Measurements from ENCODE around the gene TP53I11.

The TP53I11 gene

GRCh38 chr11:44930588-44931302, 19.9 kb downstream of the TP53I11 start:
- no peaks in the 10 kb centered on the region for H3K79me2 ChIP-seq (ENCODE audit: insufficient read depth, low read length)

DNA sequence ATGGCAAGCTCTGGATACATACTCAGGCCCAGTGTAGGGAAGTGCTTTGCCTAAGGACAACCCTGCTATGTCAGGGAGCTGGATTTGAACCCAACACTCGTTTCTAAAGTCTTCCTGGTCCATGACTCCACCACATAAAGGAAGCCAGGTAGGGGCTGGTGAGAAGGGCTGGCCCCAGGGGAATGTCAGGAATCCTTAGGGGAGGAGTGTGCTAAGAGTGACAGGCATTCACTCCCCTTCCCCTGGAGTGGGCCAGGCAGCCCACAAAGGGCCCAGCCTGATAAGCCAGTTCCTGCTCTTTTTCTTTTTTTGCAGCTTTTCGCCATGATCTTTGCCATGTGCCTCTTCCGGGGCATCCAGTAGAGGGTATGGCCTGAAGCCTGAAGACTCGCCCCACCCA, 21.9 kb downstream of the TP53I11 start:
- Histone ChIP-seq H3K4me2 (ENCODE audit: low read length) (no peak overlapping the region), H3K79me2 (ENCODE audit: insufficient read depth, low read length) (no peaks in the 10 kb centered on the region), H3K4me1 (ENCODE audit: insufficient read depth, low read length, severe bottlenecking) (no peaks in the 10 kb centered on the region), H3K27ac (ENCODE audit: low read depth, low read length, poor library complexity, severe bottlenecking) (no peak overlapping the region), H3K27me3 (ENCODE audit: insufficient read depth, low read length) (no peaks in the 10 kb centered on the region), H3K9ac (ENCODE audit: low read length) (no peak overlapping the region), H3K4me3 (ENCODE audit: low read depth, low read length, poor library complexity, severe bottlenecking) (no peak overlapping the region), H3K9me2 (ENCODE audit: low read depth, low read length) (no peaks in the 10 kb centered on the region), H4K20me1 (ENCODE audit: insufficient read depth, low read length) (no peaks in the 10 kb centered on the region), H2AFZ (ENCODE audit: low read length) (no peak overlapping the region), H3K36me3 (ENCODE audit: insufficient read depth, low read length) (no peaks in the 10 kb centered on the region), H3F3A (ENCODE audit: insufficient read depth, low read length) (no peaks in the 10 kb centered on the region), H3K9me3 (ENCODE audit: low read length) (no peaks in the 10 kb centered on the region)
- TF ChIP-seq EZH2 (IDR thresholded peaks at IDR 0.05; ENCODE audit: borderline replicate concordance, low read length), result no peak
- no peak for TF ChIP-seq CTCF (IDR thresholded peaks at IDR 0.05; ENCODE audit: low read length)

More at GRCh38 chr11:44930588-44931302, 19.9 kb downstream of the TP53I11 start:
- H3K4me3 ChIP-seq (ENCODE audit: low read depth, low read length, poor library complexity, severe bottlenecking), result no peak overlapping the region
- no peaks in the 10 kb centered on the region for H3F3A ChIP-seq (ENCODE audit: insufficient read depth, low read length)
- H3K27me3 ChIP-seq (ENCODE audit: insufficient read depth, low read length), result no peaks in the 10 kb centered on the region
- no peaks in the 10 kb centered on the region for H3K4me1 ChIP-seq (ENCODE audit: insufficient read depth, low read length, severe bottlenecking)
- no peaks in the 10 kb centered on the region for H3K9me3 ChIP-seq (ENCODE audit: low read length)
- no peak overlapping the region for H3K4me2 ChIP-seq (ENCODE audit: low read length)
- no peaks in the 10 kb centered on the region for H3K9me2 ChIP-seq (ENCODE audit: low read depth, low read length)
- H3K9ac ChIP-seq (ENCODE audit: low read length), result no peak overlapping the region
- H3K36me3 ChIP-seq (ENCODE audit: insufficient read depth, low read length), result no peaks in the 10 kb centered on the region
- H4K20me1 ChIP-seq (ENCODE audit: insufficient read depth, low read length), result no peaks in the 10 kb centered on the region
- H2AFZ ChIP-seq (ENCODE audit: low read length), result no peak overlapping the region
- H3K27ac ChIP-seq (ENCODE audit: low read depth, low read length, poor library complexity, severe bottlenecking), result no peak overlapping the region
- TF ChIP-seq EZH2 (IDR thresholded peaks at IDR 0.05; ENCODE audit: borderline replicate concordance, low read length), result no peak
- TF ChIP-seq CTCF (IDR thresholded peaks at IDR 0.05; ENCODE audit: low read length), result no peak

GRCh38 chr11:44928144-44928543, 22.5 kb downstream of the TP53I11 start:
- no peak overlapping the region for H3K4me3 ChIP-seq (ENCODE audit: low read depth, low read length, poor library complexity, severe bottlenecking)
- H3K27me3 ChIP-seq (ENCODE audit: insufficient read depth, low read length), result no peaks in the 10 kb centered on the region
- H3K36me3 ChIP-seq (ENCODE audit: insufficient read depth, low read length), result no peaks in the 10 kb centered on the region
- no peaks in the 10 kb centered on the region for H3F3A ChIP-seq (ENCODE audit: insufficient read depth, low read length)
- no peaks in the 10 kb centered on the region for H3K9me3 ChIP-seq (ENCODE audit: low read length)
- H3K9ac ChIP-seq (ENCODE audit: low read length), result no peak overlapping the region
- no peaks in the 10 kb centered on the region for H4K20me1 ChIP-seq (ENCODE audit: insufficient read depth, low read length)
- H3K9me2 ChIP-seq (ENCODE audit: low read depth, low read length), result no peaks in the 10 kb centered on the region
- H3K79me2 ChIP-seq (ENCODE audit: insufficient read depth, low read length), result no peaks in the 10 kb centered on the region
- H2AFZ ChIP-seq (ENCODE audit: low read length), result no peak overlapping the region
- H3K4me1 ChIP-seq (ENCODE audit: insufficient read depth, low read length, severe bottlenecking), result no peaks in the 10 kb centered on the region
- TF ChIP-seq EZH2 (IDR thresholded peaks at IDR 0.05; ENCODE audit: borderline replicate concordance, low read length) (no peak), CTCF (IDR thresholded peaks at IDR 0.05; ENCODE audit: low read length) (no peak)
- no peak overlapping the region for H3K27ac ChIP-seq (ENCODE audit: low read depth, low read length, poor library complexity, severe bottlenecking)
- H3K4me2 ChIP-seq (ENCODE audit: low read length), result no peak overlapping the region

All from OCI-LY1 (cell line).